Measurements from ENCODE around the gene MAP3K8. TPM values are rescaled to one million over a fixed set of nuclear protein-coding genes. Genes with fewer than 3 reads are reported as not detected.
A peak's percentile ranks its signal among the peaks of the same experiment; 100 is the strongest.

The MAP3K8 gene
- total and polyA plus RNA-seq, 2 of the 8 experiments (the other 6 are each of a cell fraction or from before 2014, with no cell fraction given) = 5.6 to 6.0 TPM

DNA sequence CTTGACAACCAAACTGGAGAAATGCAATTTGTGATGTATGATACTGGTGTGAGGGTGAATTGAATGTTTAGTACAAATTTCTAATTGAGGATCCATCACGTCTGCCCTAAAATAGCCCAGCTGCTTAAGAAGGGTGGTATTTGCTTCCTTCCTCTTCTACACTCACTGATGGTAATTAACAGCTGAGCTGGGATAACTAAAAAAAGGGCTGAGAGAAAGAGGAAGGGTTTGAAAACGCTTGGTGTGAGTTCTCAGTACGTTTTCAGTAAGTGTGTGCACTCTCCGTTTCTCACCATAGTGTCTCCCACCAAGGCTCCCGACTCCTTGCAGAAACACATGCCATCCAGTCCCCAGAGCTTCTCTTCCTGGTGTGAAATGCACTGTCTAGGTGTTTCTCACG, 54.3 kb downstream of the MAP3K8 start:
- no peak for DNase-seq (ENCODE audit: low read depth in 1 of 2, low spot score in 2 of 2)
- no peak for FAIRE-seq
- Histone ChIP-seq H2AK5ac (ENCODE audit: low read depth, low read length) (no peak overlapping the region), H3K9me3 (ENCODE audit: insufficient read depth in 2 of 2, low read depth in 1 of 2, low read length in 1 of 2) (peaks cover 4 to 12% of the 10 kb centered on the region in 2 experiments; a peak in 2 of 4 replicates), H2BK12ac (ENCODE audit: low read depth, low read length) (no peak overlapping the region), H4K91ac (replicated peaks; ENCODE audit: insufficient read length, low read length) (no peak overlapping the region), H3K9ac (replicated peaks in 1 of 4; ENCODE audit: extremely low read depth in 1 of 4, low read depth in 3 of 4, low read length in 3 of 4) (no peak overlapping the region), H3K23ac (ENCODE audit: insufficient read length) (no peak overlapping the region), H3K79me1 (ENCODE audit: low read depth, low read length) (no peaks in the 10 kb centered on the region), H3K23me2 (ENCODE audit: low read depth, low read length) (no peaks in the 10 kb centered on the region), H2BK5ac (ENCODE audit: low read depth, low read length) (no peak overlapping the region), H3K4me3 (ENCODE audit: extremely low read depth in 1 of 4, insufficient read depth in 2 of 4, low read depth in 3 of 4, low read length in 4 of 4) (no peak overlapping the region), H3K4me1 (replicated peaks in 1 of 4; ENCODE audit: control insufficient read depth in 3 of 4, insufficient read depth in 4 of 4, low read length in 3 of 4) (no peaks in the 10 kb centered on the region), H4K8ac (ENCODE audit: extremely low read depth, insufficient read depth, low read length) (no peak overlapping the region), H4K5ac (ENCODE audit: insufficient read length, low read depth, low read length) (no peak overlapping the region), H3K27ac (ENCODE audit: low read depth, low read length) (no peak overlapping the region), H3K4ac (replicated peaks; ENCODE audit: insufficient read length, low read depth, low read length) (no peak overlapping the region), H3K56ac (replicated peaks; ENCODE audit: insufficient read length, low read depth, low read length) (no peak overlapping the region), H2BK20ac (ENCODE audit: low read length) (no peak overlapping the region), H3K79me2 (ENCODE audit: control insufficient read depth in 1 of 2, insufficient read depth in 2 of 2, low read length in 2 of 2) (no peaks in the 10 kb centered on the region), H3K4me2 (ENCODE audit: insufficient read depth in 1 of 2, low read depth in 2 of 2, low read length in 2 of 2) (no peak overlapping the region), H3K27me3 (replicated peaks in 1 of 4; ENCODE audit: control insufficient read depth in 3 of 4, extremely low read depth in 1 of 4, insufficient read depth in 3 of 4, low read length in 3 of 4) (no peaks in the 10 kb centered on the region), H2AFZ (ENCODE audit: low read length) (0 out of 2 replicates have a peak overlapping the region, but pooled peaks have one; percentile 56), H3K36me3 (ENCODE audit: control insufficient read depth in 2 of 4, insufficient read depth in 4 of 4, low read length in 3 of 4) (no peaks in the 10 kb centered on the region), H3K14ac (ENCODE audit: insufficient read length) (no peak overlapping the region), H2BK15ac (ENCODE audit: low read length) (no peak overlapping the region), H3K18ac (ENCODE audit: extremely low read depth, low read length) (no peak overlapping the region), H2BK120ac (replicated peaks; ENCODE audit: low read depth, low read length) (no peak overlapping the region), H4K20me1 (replicated peaks in 1 of 2; ENCODE audit: control insufficient read depth in 1 of 2, insufficient read depth in 2 of 2, low read length in 2 of 2) (no peaks in the 10 kb centered on the region)
- 92% methylated on average over 6 of the region's 6 CpGs; no CpG with 5 or more reads in 1 of the 2 experiments for WGBS, 2 experiments (ENCODE audit: extremely low coverage in 1 of 2, insufficient coverage in 1 of 2, insufficient read length in 1 of 2, insufficient replicate concordance in 2 of 2, low coverage in 1 of 2, low lambda C conversion rate in 2 of 2, missing lambda C conversion rate in 1 of 2)
- ChIA-PET CTCF (ENCODE audit: partially characterized antibody) (interaction anchor here (1.0 kb wide), 3 partner anchors 13 to 30 kb away, joined by 3 read pairs; no protein-coding TSS in a partner anchor), POLR2A (ENCODE audit: partially characterized antibody) (interaction anchor here (1.2 kb wide), 1 partner anchor 9 kb away, joined by 6 read pairs; no protein-coding TSS in a partner anchor)
- TF ChIP-seq USF2 (IDR thresholded peaks at IDR 0.05; ENCODE audit: low read length) (no peak), YY1 (IDR thresholded peaks at IDR 0.05; ENCODE audit: low read depth, low read length) (no peak), ASH2L (IDR thresholded peaks at IDR 0.05; ENCODE audit: low read length) (no peak), CBX8 (IDR thresholded peaks at IDR 0.05; ENCODE audit: borderline replicate concordance, low read depth, low read length) (no peak), RXRA (IDR thresholded peaks at IDR 0.05; ENCODE audit: insufficient read depth, low read depth, low read length) (no peak), POLR2AphosphoS5 (IDR thresholded peaks at IDR 0.05; ENCODE audit: low read depth, low read length) (no peak), KDM1A (IDR thresholded peaks at IDR 0.05; ENCODE audit: borderline replicate concordance, low read length) (no peak), TBP (IDR thresholded peaks at IDR 0.05; ENCODE audit: low read depth, low read length) (no peak), NRF1 (IDR thresholded peaks at IDR 0.05; ENCODE audit: low read depth, low read length) (no peak), CHD2 (IDR thresholded peaks at IDR 0.05; ENCODE audit: low read length) (no peak), RFX5 (IDR thresholded peaks at IDR 0.05; ENCODE audit: borderline replicate concordance, low read depth, low read length) (no peak), BCL11A (IDR thresholded peaks at IDR 0.05; ENCODE audit: low read depth in 2 of 2, low read length in 2 of 2) (no peak)
- TF ChIP-seq, protein P1, sequence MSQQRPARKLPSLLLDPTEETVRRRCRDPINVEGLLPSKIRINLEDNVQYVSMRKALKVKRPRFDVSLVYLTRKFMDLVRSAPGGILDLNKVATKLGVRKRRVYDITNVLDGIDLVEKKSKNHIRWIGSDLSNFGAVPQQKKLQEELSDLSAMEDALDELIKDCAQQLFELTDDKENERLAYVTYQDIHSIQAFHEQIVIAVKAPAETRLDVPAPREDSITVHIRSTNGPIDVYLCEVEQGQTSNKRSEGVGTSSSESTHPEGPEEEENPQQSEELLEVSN (IDR thresholded peaks at IDR 0.05) = no peak

All from H1 (cell line).